Tibial nerve (tissue), 4 donors: ENCODE results near the gene SRXN1. TPM values are rescaled to one million over a fixed set of nuclear protein-coding genes. Genes with fewer than 3 reads are reported as not detected.

Source experiments
- DNase-seq, 2 donors: peaks; one replicate each; pipeline ENCODE4 v3.0.0-alpha.2; 2019; ENCODE audit warnings: low spot score in 2 of 2
- H3K27ac ChIP-seq, 4 donors: fragments of 200-600 bp; sonication (generic) in 3 of 4; one replicate each; pipeline ENCODE4 v1.5.1; 2017 to 2019; ENCODE audit warnings: mild to moderate bottlenecking in 1 of 4
- H3K27me3 ChIP-seq, 2 donors: fragments of 200-600 bp; sonication (generic) in 1 of 2; one replicate each; pipeline versions ENCODE4 v1.5.1 to v1.6.0; 2017 to 2019
- H3K36me3 ChIP-seq, 3 donors: fragments of 200-600 bp; sonication (generic); one replicate each; pipeline ENCODE4 v1.5.1; 2018 to 2019
- H3K4me1 ChIP-seq, 4 donors: fragments of 200-600 bp; sonication (generic) in 3 of 4; one replicate each; pipeline ENCODE4 v1.5.1; 2017 to 2019
- H3K4me3 ChIP-seq, 4 donors: fragments of 200-600 bp; sonication (generic) in 3 of 4; one replicate each; pipeline ENCODE4 v1.5.1; 2017 to 2019; ENCODE audit warnings: mild to moderate bottlenecking in 1 of 4, moderate library complexity in 1 of 4
- H3K9me3 ChIP-seq, 4 donors: fragments of 200-600 bp; sonication (generic) in 3 of 4; one replicate each; pipeline ENCODE4 v1.5.1; 2017 to 2019
- EP300 ChIP-seq, 2 donors: sonication (generic); formaldehyde crosslinking; IDR thresholded peaks; one replicate each; pipeline ENCODE4 v1.6.1; 2017; ENCODE audit warnings: antibody characterized with exemption in 2 of 2, mild to moderate bottlenecking in 1 of 2
- POLR2A ChIP-seq, 2 donors: fragments of 450-650 bp; IDR thresholded peaks; one replicate each; pipeline ENCODE4 v1.6.1; 2017; ENCODE audit warnings: antibody characterized with exemption in 2 of 2, mild to moderate bottlenecking in 2 of 2, moderate library complexity in 2 of 2
- WGBS, 2 donors: methylation state at CpG; one replicate each; pipeline ENCODE4 v1.1.5; 2018; 5-methylcytosine and 5-hydroxymethylcytosine counted together
- total RNA-seq, 4 donors: library from RNA; depleted of rRNA; stranded (reverse); fragments of >200 nt; gene quantifications; one replicate each; pipeline ENCODE4 v1.1.0, GENCODE V29; 2016
- TF ChIP-seq, protein P1 (sequence below), 5 experiments: fragments of 200-600 bp in 3 of 5; fragments of 450-650 bp in 2 of 5; sonication (generic) in 3 of 5; IDR thresholded peaks; one replicate each; pipeline ENCODE4 v1.5.1; 2016 to 2019; ENCODE audit warnings: antibody characterized with exemption in 5 of 5, mild to moderate bottlenecking in 3 of 5, moderate library complexity in 2 of 5

Gene SRXN1
- total RNA-seq, 4 donors from 2014 or later, result 15.1 to 31.8 (median 19.5) TPM

GRCh38 chr20:672963-673602 is 20.1 kb upstream of the SRXN1 start:
- no peaks in the 10 kb centered on the region for H3K9me3 ChIP-seq
- no peak for TF ChIP-seq POLR2A (IDR thresholded peaks at IDR 0.05)
- no peak for TF ChIP-seq EP300 (IDR thresholded peaks at IDR 0.05)
- TF ChIP-seq, protein P1, sequence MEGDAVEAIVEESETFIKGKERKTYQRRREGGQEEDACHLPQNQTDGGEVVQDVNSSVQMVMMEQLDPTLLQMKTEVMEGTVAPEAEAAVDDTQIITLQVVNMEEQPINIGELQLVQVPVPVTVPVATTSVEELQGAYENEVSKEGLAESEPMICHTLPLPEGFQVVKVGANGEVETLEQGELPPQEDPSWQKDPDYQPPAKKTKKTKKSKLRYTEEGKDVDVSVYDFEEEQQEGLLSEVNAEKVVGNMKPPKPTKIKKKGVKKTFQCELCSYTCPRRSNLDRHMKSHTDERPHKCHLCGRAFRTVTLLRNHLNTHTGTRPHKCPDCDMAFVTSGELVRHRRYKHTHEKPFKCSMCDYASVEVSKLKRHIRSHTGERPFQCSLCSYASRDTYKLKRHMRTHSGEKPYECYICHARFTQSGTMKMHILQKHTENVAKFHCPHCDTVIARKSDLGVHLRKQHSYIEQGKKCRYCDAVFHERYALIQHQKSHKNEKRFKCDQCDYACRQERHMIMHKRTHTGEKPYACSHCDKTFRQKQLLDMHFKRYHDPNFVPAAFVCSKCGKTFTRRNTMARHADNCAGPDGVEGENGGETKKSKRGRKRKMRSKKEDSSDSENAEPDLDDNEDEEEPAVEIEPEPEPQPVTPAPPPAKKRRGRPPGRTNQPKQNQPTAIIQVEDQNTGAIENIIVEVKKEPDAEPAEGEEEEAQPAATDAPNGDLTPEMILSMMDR (IDR thresholded peaks at IDR 0.05), result no peak
- WGBS, 2 donors, result 37 to 41% methylated on average over 6 to 7 of the region's 7 CpGs
- H3K4me1 ChIP-seq, result peaks cover 0 to 22% (median 12%) of the 10 kb centered on the region in 4 donors
- H3K36me3 ChIP-seq, result no peaks in the 10 kb centered on the region
- H3K27me3 ChIP-seq, result peaks cover 0 to 84% of the 10 kb centered on the region in 2 donors
- H3K27ac ChIP-seq, result no peak overlapping the region
- no peak overlapping the region for H3K4me3 ChIP-seq
- DNase-seq, result no peak

GRCh38 chr20:671252-672030 is 18.4 kb upstream of the SRXN1 start:
- no peaks in the 10 kb centered on the region for H3K36me3 ChIP-seq
- TF ChIP-seq POLR2A (IDR thresholded peaks at IDR 0.05) (no peak), EP300 (IDR thresholded peaks at IDR 0.05) (no peak)
- TF ChIP-seq, protein P1 (IDR thresholded peaks at IDR 0.05), result no peak
- WGBS, 2 donors, result 62 to 67% methylated on average over 9 of the region's 9 CpGs
- no peak overlapping the region for H3K27ac ChIP-seq
- no peaks in the 10 kb centered on the region for H3K9me3 ChIP-seq
- DNase-seq, result no peak
- no peak overlapping the region for H3K4me3 ChIP-seq
- peaks cover 0 to 87% of the 10 kb centered on the region in 2 donors for H3K27me3 ChIP-seq
- H3K4me1 ChIP-seq, result peaks cover 0 to 16% (median 9%) of the 10 kb centered on the region in 4 donors

- Histone ChIP-seq H3K9me3 (no peaks in the 10 kb centered on the region), H3K4me3 (no peak overlapping the region), H3K27me3 (peaks cover 0 to 95% of the 10 kb centered on the region in 2 donors), H3K4me1 (no peaks in the 10 kb centered on the region), H3K27ac (no peak overlapping the region), H3K36me3 (no peaks in the 10 kb centered on the region)
- 68 to 77% methylated on average over 5 to 7 of the region's 7 CpGs for WGBS, 2 donors
- TF ChIP-seq EP300 (IDR thresholded peaks at IDR 0.05), result no peak
- no peak for TF ChIP-seq POLR2A (IDR thresholded peaks at IDR 0.05)
- TF ChIP-seq, protein P1 (IDR thresholded peaks at IDR 0.05), result no peak
- DNase-seq, result no peak
Observed at GRCh38 chr20:669573-669972, 16.6 kb upstream of the SRXN1 start.

- Histone ChIP-seq H3K27ac (no peak overlapping the region), H3K4me1 (peaks cover 0 to 2% (median 0%) of the 10 kb centered on the region in 4 donors), H3K36me3 (no peaks in the 10 kb centered on the region), H3K9me3 (no peaks in the 10 kb centered on the region), H3K27me3 (peaks cover 0 to 93% of the 10 kb centered on the region in 2 donors), H3K4me3 (no peak overlapping the region)
- no peak for TF ChIP-seq EP300 (IDR thresholded peaks at IDR 0.05)
- TF ChIP-seq, protein P1 (IDR thresholded peaks at IDR 0.05), result no peak
- TF ChIP-seq POLR2A (IDR thresholded peaks at IDR 0.05), result no peak
- 56 to 60% methylated on average over 3 of the region's 3 CpGs for WGBS, 2 donors
- no peak for DNase-seq
Observed at GRCh38 chr20:668638-669037, 15.6 kb upstream of the SRXN1 start.

DNA sequence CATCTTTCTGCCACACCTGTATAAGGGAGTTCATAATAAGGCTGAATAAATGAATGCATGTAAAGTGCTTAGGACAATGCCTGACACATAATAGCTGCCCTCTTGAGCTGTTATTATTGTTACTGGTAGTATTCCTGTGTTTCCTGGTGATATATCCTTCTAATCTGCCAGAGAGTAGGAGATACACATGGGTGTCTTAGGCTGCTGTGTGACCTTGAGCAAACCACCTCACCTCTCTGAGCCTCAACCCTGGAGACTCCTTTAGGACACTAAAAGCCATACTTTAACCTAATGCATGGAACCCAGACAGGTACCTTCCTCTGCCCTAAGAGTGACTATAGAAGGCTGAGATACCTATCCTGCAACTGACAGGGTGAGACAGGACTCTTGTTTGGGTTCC is 15.1 kb upstream of the SRXN1 start:
- H3K27me3 ChIP-seq, result peaks cover 0 to 93% of the 10 kb centered on the region in 2 donors
- peaks cover 0 to 5% (median 0%) of the 10 kb centered on the region in 4 donors for H3K4me1 ChIP-seq

More for the DNA sequence above, 15.1 kb upstream of the SRXN1 start:
- Histone ChIP-seq H3K36me3 (no peaks in the 10 kb centered on the region), H3K9me3 (no peaks in the 10 kb centered on the region), H3K27ac (no peak overlapping the region), H3K4me3 (no peak overlapping the region)
- TF ChIP-seq POLR2A (IDR thresholded peaks at IDR 0.05) (no peak), EP300 (IDR thresholded peaks at IDR 0.05) (no peak)
- TF ChIP-seq, protein P1 (IDR thresholded peaks at IDR 0.05), result no peak
- DNase-seq, result no peak
